ENCODE data around the gene AKR1B1.

GRCh38 chr7:134446923-134447322, 12.0 kb downstream of the AKR1B1 start:
- TF ChIP-seq CTCF (IDR thresholded peaks at IDR 0.05) (no peak), POLR2A (IDR thresholded peaks at IDR 0.05) (no peak)

Measured in body of pancreas (tissue), 4 donors.